C4-2B (cell line): ENCODE measurements around the gene DUS2.
A peak's percentile ranks its signal among the peaks of the same experiment; 100 is the strongest.

ENCODE experiments used
- H3K27ac ChIP-seq: fragments of 450-650 bp; 2 replicates; pipeline ENCODE4 v1.5.1; 2017
- ZFX ChIP-seq: fragments of 450-650 bp; IDR thresholded peaks from 2 replicates; pipeline ENCODE4 v1.6.1; 2017
- TF ChIP-seq, protein P1 (sequence below): fragments of 450-650 bp; conservative IDR thresholded peaks from 2 replicates; pipeline ENCODE4 v1.5.1; 2017; ENCODE audit warnings: mild to moderate bottlenecking

Gene DUS2

DNA sequence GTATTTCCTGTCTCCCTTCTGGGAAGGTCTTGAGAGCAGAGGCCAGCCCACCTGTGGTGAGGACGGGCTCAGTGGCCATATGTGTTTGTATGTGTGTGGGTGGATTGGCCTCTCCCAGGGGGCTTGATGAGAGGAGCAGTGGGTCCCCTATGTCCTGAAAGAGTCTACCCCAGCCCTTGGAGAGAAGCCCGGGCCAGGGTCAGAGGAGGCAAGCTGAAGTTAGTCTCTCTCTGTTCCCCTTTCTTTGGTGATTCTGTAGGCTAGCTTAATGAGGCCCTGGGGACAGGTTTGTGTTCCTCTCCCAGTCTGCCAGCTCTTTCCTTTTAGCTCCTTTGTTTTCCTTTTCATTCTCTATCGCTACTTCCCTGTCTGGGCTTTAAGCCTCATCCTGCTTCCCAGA is 38.3 kb downstream of the DUS2 start:
- TF ChIP-seq, protein P1, sequence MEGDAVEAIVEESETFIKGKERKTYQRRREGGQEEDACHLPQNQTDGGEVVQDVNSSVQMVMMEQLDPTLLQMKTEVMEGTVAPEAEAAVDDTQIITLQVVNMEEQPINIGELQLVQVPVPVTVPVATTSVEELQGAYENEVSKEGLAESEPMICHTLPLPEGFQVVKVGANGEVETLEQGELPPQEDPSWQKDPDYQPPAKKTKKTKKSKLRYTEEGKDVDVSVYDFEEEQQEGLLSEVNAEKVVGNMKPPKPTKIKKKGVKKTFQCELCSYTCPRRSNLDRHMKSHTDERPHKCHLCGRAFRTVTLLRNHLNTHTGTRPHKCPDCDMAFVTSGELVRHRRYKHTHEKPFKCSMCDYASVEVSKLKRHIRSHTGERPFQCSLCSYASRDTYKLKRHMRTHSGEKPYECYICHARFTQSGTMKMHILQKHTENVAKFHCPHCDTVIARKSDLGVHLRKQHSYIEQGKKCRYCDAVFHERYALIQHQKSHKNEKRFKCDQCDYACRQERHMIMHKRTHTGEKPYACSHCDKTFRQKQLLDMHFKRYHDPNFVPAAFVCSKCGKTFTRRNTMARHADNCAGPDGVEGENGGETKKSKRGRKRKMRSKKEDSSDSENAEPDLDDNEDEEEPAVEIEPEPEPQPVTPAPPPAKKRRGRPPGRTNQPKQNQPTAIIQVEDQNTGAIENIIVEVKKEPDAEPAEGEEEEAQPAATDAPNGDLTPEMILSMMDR: no peak
- TF ChIP-seq ZFX: no peak

DNA sequence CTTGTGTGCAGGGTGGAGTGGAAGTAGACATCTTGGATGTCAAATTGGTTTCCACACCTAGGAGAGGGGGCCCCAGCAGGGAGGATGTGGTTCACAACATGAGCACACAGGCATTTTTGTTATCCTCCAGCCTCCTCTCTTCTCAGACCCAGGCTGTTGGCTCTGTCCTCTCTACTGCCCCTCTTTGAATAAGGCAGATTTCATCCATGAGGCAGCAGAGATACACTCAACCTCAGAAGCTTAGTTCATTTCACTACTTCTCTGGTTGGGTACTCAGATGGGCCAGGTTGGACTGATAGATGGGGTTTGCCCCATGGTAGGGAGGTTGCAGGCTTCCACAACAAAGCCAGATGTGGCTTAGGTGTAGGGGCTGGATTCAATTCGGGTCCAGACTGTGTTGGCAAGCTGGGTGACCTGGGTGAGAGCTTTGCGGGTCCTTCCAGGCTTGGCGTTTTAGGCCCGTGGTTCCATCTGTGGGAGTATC is 39.9 kb downstream of the DUS2 start:
- no peak overlapping the region for H3K27ac ChIP-seq
- no peak for TF ChIP-seq ZFX
- TF ChIP-seq, protein P1: no peak

More for the DNA sequence above, 38.3 kb downstream of the DUS2 start:
- H3K27ac ChIP-seq: no peak overlapping the region

DNA sequence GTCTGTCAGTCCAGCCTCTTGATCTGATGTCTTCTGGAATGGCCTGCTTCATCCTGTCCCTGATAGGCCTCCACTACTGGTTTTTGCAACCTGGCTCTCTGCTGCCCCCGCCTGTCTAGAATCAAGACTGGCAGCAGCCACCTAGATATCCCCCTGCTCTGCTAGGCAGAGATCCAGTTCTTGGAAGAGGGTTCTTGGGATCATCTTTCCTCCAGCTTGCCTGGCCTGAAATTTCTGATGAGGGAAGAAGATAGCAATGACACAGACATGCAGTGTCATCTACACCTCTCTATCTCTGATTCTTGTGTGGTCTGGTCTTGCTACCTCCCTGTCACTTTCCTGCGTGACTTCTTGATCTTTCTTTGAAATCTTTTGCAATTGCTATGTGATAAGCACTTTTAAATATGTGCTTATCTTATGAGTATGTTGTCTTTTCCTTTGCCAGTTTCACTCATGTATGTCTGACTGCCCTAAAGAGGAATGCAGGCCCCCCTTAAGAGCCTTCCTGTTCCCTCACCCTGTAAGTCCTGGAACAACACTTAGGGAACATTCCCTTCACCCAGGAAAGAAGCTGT is 41.8 kb downstream of the DUS2 start:
- no peak for TF ChIP-seq ZFX
- TF ChIP-seq, protein P1: peak; percentile 89
- H3K27ac ChIP-seq: no peak overlapping the region

DNA sequence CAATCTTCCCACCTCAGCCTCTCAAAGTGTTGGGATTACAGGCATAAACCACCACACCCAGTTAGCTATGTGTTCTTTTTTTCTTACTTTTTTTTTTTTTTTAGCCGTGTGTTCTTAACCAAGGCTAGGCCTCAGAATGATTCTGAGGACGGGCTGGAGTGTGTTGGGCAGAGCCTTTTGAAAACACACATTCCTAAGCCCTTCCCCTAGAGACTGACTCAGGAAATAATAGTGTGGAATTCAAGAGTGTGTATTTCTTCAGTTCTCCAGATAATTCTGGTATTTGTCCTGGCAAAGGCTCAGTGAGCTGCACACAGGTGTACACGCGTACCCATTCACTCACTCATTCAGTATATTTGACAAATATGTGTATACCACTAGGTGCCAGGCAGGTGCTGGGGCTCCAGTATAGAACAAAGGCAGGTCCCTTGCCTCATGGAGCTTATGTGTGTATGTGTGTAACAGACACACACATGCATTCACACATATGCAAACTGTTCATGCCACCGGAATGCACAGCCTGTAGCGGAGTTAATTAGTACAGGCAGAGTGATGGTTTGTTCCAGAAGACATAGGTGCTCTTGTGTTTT is 42.7 kb downstream of the DUS2 start:
- H3K27ac ChIP-seq: no peak overlapping the region

DNA sequence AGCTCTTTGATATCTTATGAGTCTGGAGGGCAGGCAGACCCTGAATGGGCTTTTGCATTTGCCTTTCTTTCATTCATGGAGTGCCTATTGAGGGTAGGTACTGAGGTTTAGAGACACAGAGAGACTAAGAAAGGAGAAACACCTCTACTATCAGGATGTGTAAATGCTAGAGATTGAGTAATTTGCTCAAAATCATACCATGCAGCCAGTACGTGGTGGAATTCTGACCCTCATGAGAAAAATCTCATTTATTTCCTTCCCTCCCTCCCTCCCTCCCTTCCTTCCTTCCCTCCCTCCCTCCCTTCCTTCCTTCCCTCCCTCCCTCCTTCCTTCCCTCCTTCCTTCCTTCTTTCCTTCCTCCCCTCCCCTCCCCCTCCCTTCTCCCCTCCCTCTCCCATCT is 43.7 kb downstream of the DUS2 start:
- TF ChIP-seq, protein P1: no peak
- no peak for TF ChIP-seq ZFX
- no peak overlapping the region for H3K27ac ChIP-seq

More for the DNA sequence above, 42.7 kb downstream of the DUS2 start:
- TF ChIP-seq, protein P1: no peak
- no peak for TF ChIP-seq ZFX

DNA sequence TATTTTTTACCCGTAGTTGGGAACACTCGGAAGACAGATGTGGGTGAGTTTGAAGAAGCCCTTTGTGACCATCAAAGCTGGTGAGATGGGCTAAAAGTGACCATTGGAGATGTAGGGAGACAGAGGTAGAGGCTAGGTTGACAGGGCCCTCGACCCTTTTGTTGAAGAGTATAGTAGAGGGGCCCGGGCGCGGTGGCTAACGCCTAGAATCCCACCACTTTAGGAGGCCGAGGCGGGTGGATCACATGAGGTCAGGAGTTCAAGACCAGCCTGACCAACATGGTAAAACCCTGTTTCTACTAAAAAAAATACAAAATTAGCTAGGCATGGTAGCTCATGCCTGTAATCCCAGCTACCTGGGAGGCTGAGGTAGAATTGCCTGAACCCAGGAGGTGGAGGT is 45.8 kb downstream of the DUS2 start:
- H3K27ac ChIP-seq: no peak overlapping the region
- no peak for TF ChIP-seq ZFX
- TF ChIP-seq, protein P1: no peak

DNA sequence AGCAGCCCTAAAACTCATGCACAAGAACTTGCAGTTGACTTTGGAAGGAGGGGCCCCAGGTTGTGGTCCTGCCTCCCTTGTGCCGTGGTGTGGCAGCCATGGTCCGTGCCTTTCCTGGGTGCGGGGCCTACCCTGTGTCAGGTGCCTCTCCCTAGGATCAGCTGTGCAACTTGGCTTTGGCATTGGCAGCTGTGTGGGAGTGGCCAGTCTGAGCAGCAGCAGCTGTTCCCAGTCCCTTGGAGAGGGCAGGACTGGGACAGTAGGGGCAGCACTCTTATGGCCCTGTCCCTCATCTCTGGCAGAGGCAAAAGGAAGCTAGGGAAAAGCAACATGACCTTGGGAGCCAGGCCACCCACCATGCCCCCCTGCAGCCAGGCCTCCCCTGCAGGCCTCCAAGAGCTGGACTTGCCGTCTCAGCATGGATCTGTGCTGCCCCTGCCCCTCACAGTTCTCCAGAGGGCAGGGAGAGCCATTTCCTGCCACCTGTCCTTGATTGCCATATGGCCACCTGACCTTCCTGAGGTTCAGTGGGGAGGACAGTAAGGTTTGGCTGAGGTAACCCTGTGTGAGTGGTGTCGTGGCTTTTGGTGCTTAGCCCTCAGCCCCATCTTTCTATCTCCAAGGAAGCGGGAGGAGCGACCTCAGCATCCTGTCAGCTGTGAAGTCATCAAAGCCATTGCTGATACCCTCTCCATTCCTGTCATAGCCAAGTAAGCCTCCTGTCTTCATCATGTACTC is 46.6 kb downstream of the DUS2 start:
- no peak overlapping the region for H3K27ac ChIP-seq

More for the DNA sequence above, 46.6 kb downstream of the DUS2 start:
- TF ChIP-seq, protein P1: no peak
- no peak for TF ChIP-seq ZFX
